SKM-1 (cell line): Measurements from ENCODE around the gene RASGEF1B.

Source experiments
- DNase-seq: peaks from one replicate; lab custom pipeline; 2025; ENCODE audit not compliant: unreplicated experiment; lab: John Stamatoyannopoulos, UW

Gene RASGEF1B

GRCh38 chr4:81471588-81472280, at the start of gene RASGEF1B:
RASGEF1B (minus strand) TSS chr4:81471907; CDS start chr4:81459508, 12,399 bp downstream.
- peak; percentile 37 for DNase-seq

GRCh38 chr4:81519856-81520255, 48.1 kb upstream of the RASGEF1B start:
- DNase-seq, result no peak

- DNase-seq, result no peak
Observed at GRCh38 chr4:81519427-81519773, 47.7 kb upstream of the RASGEF1B start.

- no peak for DNase-seq
Observed at GRCh38 chr4:81518762-81519426, 47.2 kb upstream of the RASGEF1B start.

- no peak for DNase-seq
Observed at GRCh38 chr4:81516241-81516640, 44.5 kb upstream of the RASGEF1B start.

GRCh38 chr4:81512757-81513501, 41.2 kb upstream of the RASGEF1B start:
- no peak for DNase-seq

GRCh38 chr4:81512001-81512756, 40.5 kb upstream of the RASGEF1B start:
- DNase-seq, result no peak

GRCh38 chr4:81510643-81511178, 39.0 kb upstream of the RASGEF1B start:
- DNase-seq, result no peak

GRCh38 chr4:81509822-81510221, 38.1 kb upstream of the RASGEF1B start:
- DNase-seq, result no peak

GRCh38 chr4:81509191-81509590, 37.5 kb upstream of the RASGEF1B start:
- peak; percentile 12 for DNase-seq

- DNase-seq, result no peak
Observed at GRCh38 chr4:81508411-81509185, 36.9 kb upstream of the RASGEF1B start.

GRCh38 chr4:81507530-81507929, 35.8 kb upstream of the RASGEF1B start:
- no peak for DNase-seq

- no peak for DNase-seq
Observed at GRCh38 chr4:81506731-81507130, 35.0 kb upstream of the RASGEF1B start.

GRCh38 chr4:81505726-81506125, 34.0 kb upstream of the RASGEF1B start:
- no peak for DNase-seq

GRCh38 chr4:81505004-81505598, 33.4 kb upstream of the RASGEF1B start:
- DNase-seq, result no peak

GRCh38 chr4:81504112-81505003, 32.7 kb upstream of the RASGEF1B start:
- DNase-seq, result no peak

GRCh38 chr4:81503586-81503985, 31.9 kb upstream of the RASGEF1B start:
- no peak for DNase-seq

GRCh38 chr4:81502564-81502963, 30.9 kb upstream of the RASGEF1B start:
- DNase-seq, result no peak

GRCh38 chr4:81499840-81500239, 28.1 kb upstream of the RASGEF1B start:
- DNase-seq, result no peak
